HL-60/S4 treated with retinoic acid at 250 ng/mL for 4 days and 3 days (cell line): Measurements from ENCODE around the gene MAP3K9.
"Not testable (repeated sequence)": the region's sequence is repeated elsewhere in the genome, so short reads cannot be mapped to it uniquely, and the experiment has no call there.

Experiments
- in situ Hi-C: fragments of 300-500 bp; cut with MboI; formaldehyde crosslinking; loops from 2 replicates; pipeline ENCODE4 v1.7.0; 2022; ENCODE audit warnings: low sequenced_read_pairs

The MAP3K9 gene

DNA sequence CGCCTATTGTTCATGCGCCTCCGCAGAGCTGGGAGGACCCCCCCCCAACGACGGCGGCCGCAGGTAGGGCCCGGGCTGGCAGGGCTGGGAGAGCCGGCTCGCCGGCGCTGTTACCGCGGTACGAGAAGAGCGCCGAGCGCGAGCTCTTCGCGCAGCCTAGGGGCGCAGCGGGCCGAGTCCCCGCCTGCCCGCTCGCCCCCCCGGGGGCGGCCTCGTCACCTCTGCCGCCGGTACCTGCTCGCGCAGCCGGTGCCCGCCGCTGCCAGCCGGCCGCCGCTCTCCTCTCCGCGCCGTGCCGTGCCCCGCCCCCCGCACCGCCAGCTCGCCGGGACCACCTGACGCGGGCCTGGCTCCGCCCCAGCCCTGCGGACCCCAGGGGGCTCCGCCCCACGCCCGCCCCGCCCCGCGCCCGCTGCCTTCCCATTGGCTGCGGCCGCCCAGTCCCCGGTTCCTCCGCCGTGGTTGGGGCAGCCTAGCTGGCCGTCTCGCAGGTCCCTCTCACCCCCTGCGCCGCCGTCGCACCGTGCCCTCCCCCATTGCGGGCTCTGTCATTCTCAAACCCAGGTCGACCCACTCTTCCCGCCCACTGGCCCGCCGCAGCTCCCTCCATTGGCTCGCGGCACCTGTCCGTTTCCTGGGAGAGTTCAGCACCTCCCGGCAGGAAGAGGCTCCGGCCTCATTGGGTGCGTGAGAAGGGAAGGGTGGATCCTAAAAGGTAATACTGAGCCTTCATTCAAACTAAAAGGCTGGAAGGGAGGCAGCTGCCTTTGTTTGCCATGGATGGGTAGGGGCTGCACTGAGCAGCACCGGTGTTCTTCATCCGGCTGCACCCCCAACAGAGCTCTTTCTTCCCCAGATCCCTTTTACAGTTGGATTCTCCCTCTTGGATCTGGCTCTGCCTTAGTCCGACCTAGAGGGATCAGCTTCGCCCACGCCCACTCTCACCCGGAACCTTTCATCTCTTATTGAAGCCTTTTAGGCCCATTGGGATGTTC lies at the start of gene MAP3K9:
Gene MAP3K9, minus strand, starts transcription at position 289 of the 995 bp plus-strand sequence. CDS start 342 bp downstream, outside the sequence.
- in situ Hi-C loops = no loop called here

GRCh38 chr14:70858641-70859040 lies 49.3 kb upstream of the MAP3K9 start:
- in situ Hi-C loops = no loop called here

DNA sequence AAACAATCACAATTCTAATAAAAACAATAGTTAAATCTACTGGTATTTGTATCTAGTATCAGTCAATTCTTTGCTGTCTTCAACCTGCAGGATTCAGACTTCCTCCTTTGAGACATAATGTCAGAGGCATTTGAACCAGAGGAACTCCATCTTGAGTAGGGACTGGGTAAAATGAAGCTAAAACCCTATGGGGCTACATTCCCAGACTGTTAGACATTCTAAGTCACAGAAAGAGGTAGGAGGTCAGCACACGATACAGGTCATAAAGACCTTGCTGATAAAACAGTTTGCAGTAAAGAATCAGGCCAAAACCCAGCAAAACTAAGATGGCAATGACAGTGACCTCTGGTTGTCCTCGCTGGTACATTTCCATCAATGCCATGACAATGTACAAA lies 48.2 kb upstream of the MAP3K9 start:
- in situ Hi-C loops = no loop called here

- in situ Hi-C loops = no loop called here
Observed at GRCh38 chr14:70856851-70857495, 47.7 kb upstream of the MAP3K9 start.

DNA sequence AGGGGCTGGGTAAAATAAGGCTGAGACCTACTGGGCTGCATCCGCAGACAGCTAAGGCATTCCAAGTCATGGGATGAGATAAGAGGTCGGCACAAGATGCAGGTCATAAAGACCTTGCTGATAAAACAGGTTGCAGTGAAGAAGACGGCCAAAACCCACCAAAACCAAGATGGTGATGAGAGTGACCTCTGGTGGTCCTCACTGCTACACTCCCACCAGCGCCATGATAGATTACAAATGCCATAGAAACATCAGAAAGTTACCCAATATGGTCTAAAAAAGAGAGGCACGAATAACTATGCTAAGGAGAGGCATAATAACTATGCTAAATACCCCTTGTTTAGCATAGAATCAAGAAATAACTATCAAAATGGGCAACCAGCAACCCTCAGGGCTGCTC lies 46.2 kb upstream of the MAP3K9 start:
- in situ Hi-C loops = no loop called here

DNA sequence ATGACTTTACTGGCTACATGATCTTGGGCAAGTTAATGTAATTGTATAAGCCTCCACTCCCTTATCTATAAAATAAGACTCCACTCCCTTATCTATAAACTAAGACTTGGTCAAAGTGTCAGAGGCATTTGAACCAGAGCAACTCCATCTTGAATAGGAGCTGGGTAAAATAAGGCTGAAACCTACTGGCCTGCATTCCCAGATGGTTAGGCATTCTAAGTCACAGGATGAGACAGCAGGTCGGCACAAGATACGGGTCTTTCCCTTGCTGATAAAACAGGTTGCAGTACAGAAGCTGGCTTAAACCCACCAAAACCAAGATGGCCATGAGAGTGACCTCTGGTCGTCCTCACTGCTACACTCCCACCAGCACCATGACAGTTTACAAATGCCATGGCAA lies 44.3 kb upstream of the MAP3K9 start:
- in situ Hi-C loops = not testable (repeated sequence)

GRCh38 chr14:70847406-70848090 lies 38.2 kb upstream of the MAP3K9 start:
- in situ Hi-C loops = no loop called here

DNA sequence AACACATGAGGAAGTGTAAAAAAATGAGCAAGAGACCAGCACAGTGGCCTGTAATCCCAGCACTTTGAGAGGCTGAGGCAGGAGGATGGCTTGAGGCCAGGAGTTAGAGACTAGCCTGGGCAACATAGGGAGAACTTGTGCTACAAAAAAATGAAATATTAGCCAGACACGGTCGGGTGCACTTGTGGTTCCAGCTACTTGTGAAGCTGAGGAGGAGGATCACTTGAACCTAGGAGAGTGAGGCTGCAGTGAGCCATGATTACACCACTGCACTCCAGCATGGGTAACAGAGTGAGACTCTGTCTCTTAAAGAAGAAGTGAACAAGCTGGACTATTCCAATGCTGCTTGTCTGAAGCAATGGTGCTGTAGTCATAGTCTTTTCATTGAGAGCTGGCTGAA lies 36.3 kb upstream of the MAP3K9 start:
- in situ Hi-C loops = no loop called here

DNA sequence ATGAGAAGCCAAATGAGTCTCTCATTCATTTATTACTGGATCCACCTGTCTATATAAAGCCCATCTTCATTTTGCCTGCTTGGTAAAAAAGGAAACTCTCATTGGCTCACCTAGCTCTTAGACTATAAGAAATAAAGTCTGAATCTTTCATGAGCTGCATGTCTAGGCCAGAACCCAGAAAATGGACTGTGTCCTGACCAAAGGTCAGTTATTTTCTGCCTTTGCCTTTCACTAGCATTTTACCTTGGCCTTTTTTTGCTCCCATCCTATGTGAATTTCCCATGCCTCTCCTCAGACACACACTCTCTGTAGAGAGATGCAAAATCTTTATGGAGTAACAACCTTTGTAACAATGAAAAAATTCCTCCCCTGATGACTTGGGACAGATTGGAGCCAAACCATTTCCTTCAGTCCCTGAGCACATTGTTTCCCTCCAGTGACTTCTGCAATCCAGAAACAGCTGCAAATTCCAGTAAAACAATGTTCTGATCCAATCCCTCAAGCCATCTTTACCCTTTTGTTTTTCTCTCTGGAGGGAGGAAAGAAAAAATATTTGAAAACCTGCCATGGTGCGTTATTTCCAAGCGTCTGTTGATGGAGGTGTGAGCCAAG lies 33.6 kb upstream of the MAP3K9 start:
- in situ Hi-C loops = no loop called here

DNA sequence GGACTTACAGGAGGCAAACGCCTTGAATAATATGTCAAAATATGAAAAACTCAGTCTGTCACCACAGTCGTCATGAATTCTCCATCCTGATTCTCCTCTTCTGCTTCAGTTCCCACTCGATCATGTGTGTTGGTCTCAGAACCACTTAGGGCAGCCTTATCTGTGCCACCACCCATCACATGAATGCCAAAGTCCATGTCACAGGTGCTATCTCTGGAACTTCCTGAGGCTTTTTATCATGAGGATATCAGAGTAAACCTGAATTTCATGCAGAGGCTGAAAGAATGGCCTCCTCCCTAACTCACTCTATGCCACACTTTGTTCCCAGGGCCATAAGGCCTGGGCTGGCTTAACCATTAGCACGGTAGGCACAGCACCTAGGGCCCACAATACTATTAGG lies 28.8 kb upstream of the MAP3K9 start:
- in situ Hi-C loops = no loop called here

GRCh38 chr14:70836946-70837345 lies 27.6 kb upstream of the MAP3K9 start:
- in situ Hi-C loops = no loop called here

DNA sequence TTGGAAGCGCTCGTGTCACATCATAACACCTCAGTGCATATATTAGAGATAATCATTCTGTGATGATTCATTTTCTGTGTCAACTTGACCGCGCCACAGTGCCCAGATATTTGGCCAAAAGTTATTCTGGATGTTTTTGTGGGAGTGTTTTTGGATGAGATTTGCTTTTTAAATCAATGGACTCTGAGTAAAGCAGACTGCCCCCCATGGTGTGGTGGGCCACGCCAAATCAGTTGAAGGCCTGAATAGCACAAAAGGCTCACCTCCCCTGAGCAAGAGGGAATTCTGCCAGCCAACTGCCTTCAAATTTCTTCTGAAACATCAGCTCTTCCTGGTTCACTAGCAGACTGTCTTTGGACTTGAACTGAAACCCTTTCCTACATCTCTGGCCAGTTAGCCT lies 24.6 kb upstream of the MAP3K9 start:
- in situ Hi-C loops = no loop called here

DNA sequence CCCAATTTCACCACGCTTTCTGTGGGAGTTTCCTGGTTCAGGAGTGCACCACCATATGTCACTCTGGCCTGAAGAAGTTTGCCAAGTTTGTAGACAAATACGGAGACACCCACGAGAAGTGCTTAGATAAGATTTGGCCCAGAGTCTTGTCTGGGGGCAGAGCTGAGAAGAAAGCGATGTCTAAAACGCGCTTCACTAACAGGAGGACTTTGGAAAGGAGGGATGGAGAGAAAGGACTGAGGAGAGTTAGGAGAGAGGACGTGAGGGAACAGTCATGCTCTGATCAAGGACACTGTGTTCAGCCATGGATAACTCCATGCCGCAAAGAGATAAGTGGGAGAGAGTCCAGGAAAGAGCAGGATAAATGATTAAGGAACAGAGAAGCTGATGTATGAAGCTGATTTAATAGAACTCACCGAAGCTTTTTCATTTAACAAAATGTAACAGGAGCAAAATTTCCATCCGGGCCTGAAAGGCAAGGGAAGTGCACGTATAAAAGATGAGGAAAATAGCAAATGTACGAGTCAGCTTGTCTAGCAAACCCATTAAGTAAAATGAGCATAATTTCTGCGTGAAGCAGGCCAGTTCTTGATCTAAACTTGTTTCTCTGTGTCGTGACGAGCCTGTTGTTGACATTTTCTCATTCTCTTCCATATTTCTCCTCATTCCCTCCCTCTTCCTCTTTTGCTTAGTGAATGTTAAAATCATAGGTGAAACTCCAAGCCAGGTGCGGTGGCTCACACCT lies 23.4 kb upstream of the MAP3K9 start:
- in situ Hi-C loops = no loop called here

GRCh38 chr14:70830998-70831781 lies 21.9 kb upstream of the MAP3K9 start:
- in situ Hi-C loops = no loop called here

DNA sequence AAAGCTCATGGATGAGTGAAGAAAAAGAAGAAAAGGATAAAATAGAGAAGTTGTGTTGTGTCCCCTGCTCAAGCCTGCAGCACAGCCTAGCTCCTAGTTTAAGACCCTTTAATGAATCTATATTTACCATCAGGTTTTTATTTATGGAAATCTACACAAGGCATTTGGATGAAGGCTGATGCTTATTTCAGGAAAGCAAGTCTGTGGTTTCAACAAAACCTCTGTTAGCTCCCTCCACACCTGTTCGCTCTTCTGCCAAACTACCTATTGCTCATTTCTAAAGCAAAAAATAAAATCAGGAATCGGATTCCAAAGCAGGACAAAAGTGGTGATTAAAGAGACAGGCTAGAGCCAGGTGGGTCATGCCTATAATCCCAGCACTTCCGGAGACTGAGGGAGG lies 18.9 kb upstream of the MAP3K9 start:
- in situ Hi-C loops = no loop called here

- in situ Hi-C loops = no loop called here
Observed at GRCh38 chr14:70827752-70828151, 18.4 kb upstream of the MAP3K9 start.

GRCh38 chr14:70827347-70827746 lies 18.0 kb upstream of the MAP3K9 start:
- in situ Hi-C loops = no loop called here

DNA sequence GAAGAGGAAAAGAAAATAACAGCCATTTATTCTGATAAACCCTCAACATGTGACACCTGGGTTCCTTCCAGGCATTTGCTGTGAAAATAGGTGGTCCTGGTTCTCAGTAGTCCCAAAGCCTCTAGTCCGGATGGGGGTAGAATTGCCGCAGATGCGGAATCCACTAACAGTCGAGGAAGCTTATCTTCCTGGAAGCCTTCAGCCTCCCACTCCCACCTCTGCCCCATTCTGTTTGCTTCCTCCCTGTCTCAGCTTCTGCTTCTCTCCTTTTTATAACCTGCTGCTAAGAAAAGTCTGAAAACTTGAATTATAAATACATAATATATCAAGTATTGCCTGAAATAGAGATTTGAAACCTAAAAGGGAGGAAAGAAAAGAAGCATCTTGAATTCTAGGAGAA lies 14.0 kb upstream of the MAP3K9 start:
- in situ Hi-C loops = no loop called here

GRCh38 chr14:70822530-70823185 lies 13.3 kb upstream of the MAP3K9 start:
- in situ Hi-C loops = no loop called here
